ENCODE data around the gene HMG20A. TPM values are rescaled to one million over a fixed set of nuclear protein-coding genes. Genes with fewer than 3 reads are reported as not detected.
A peak's percentile ranks its signal among the peaks of the same experiment; 100 is the strongest.

The HMG20A gene
- total RNA-seq, 4 donors from 2014 or later, result 20.7 to 42.2 (median 31.2) TPM

- Histone ChIP-seq H3K27me3 (no peaks in the 10 kb centered on the region), H3K9me3 (no peaks in the 10 kb centered on the region), H3K36me3 (no peaks in the 10 kb centered on the region), H3K4me1 (peaks cover 40 to 72% (median 65%) of the 10 kb centered on the region in 4 donors), H3K4me3 (peak overlapping the region; percentile 85 to 94 (median 92)), H3K27ac (replicated peaks in 1 of 4) (peak overlapping the region; percentile 87 to 90 (median 90))
- DNase-seq (ENCODE audit: extremely low spot score), result no peak
- WGBS, result under 1% methylated on average over 33 of the region's 72 CpGs
- intact Hi-C loops (cut with DNase I), result loop anchor here (2.0 kb wide), 1 partner anchor 78 kb away; no protein-coding TSS in a partner anchor
- TF ChIP-seq CTCF (IDR thresholded peaks at IDR 0.05), result peak in 2 of 3 experiments; percentile 31 to 41
- no peak for TF ChIP-seq EP300 (IDR thresholded peaks at IDR 0.05)
Measured at GRCh38 chr15:77418966-77419835, 1.5 kb upstream of the HMG20A start.

- peak; percentile 99 for DNase-seq (ENCODE audit: extremely low spot score)
- H3K4me3 ChIP-seq, result peak within 1 kb of the TSS; percentile 85 to 94 (median 92)
- no peaks in the 10 kb centered on the region for H3K27me3 ChIP-seq
- intact Hi-C loops (cut with DNase I), result loop anchor here (2.0 kb wide), 1 partner anchor 77 kb away; no protein-coding TSS in a partner anchor
- H3K9me3 ChIP-seq, result no peaks in the 10 kb centered on the region
- WGBS, result 0% methylated on average over 13 of the region's 92 CpGs
- peaks cover 40 to 79% (median 73%) of the 10 kb centered on the region in 4 donors for H3K4me1 ChIP-seq
- no peaks in the 10 kb centered on the region for H3K36me3 ChIP-seq
- peak; percentile 77 to 94 for TF ChIP-seq POLR2AphosphoS5 (IDR thresholded peaks at IDR 0.05)
- TF ChIP-seq CTCF (IDR thresholded peaks at IDR 0.05), result no peak
- TF ChIP-seq EP300 (IDR thresholded peaks at IDR 0.05), result no peak
- TF ChIP-seq POLR2A (IDR thresholded peaks at IDR 0.05; ENCODE audit: low read depth), result peak; percentile 80
- H3K27ac ChIP-seq (replicated peaks in 1 of 4), result peak within 1 kb of the TSS; percentile 87 to 90 (median 90)
Measured at GRCh38 chr15:77419836-77420609, 665 bp upstream of the HMG20A start, which contains the start of gene PEAK1. PEAK1 (minus strand) TSS chr15:77420104; CDS start chr15:77181926, 238,178 bp downstream.

GRCh38 chr15:77421370-77421700 is 647 bp downstream of the HMG20A start:
- Histone ChIP-seq H3K36me3 (no peaks in the 10 kb centered on the region), H3K4me1 (peaks cover 31 to 69% (median 63%) of the 10 kb centered on the region in 4 donors), H3K27me3 (no peaks in the 10 kb centered on the region), H3K4me3 (peak overlapping the region; percentile 85 to 94 (median 92)), H3K9me3 (no peaks in the 10 kb centered on the region), H3K27ac (replicated peaks in 1 of 4) (peak overlapping the region; percentile 87 to 90 (median 90))
- WGBS, result 0% methylated on average over 3 of the region's 3 CpGs
- DNase-seq (ENCODE audit: extremely low spot score), result no peak
- TF ChIP-seq POLR2AphosphoS5 (IDR thresholded peaks at IDR 0.05), result no peak
- no peak for TF ChIP-seq EP300 (IDR thresholded peaks at IDR 0.05)
- no peak for TF ChIP-seq POLR2A (IDR thresholded peaks at IDR 0.05; ENCODE audit: low read depth)
- intact Hi-C loops (cut with DNase I), result no loop called here

GRCh38 chr15:77425104-77425503 is 4.4 kb downstream of the HMG20A start:
- H3K27me3 ChIP-seq, result no peaks in the 10 kb centered on the region
- no peak for TF ChIP-seq POLR2AphosphoS5 (IDR thresholded peaks at IDR 0.05)
- WGBS, result 87% methylated on average over 3 of the region's 3 CpGs
- H3K9me3 ChIP-seq, result no peaks in the 10 kb centered on the region
- intact Hi-C loops (cut with DNase I), result no loop called here
- H3K27ac ChIP-seq (replicated peaks in 1 of 4), result no peak overlapping the region
- peaks cover 18 to 48% (median 41%) of the 10 kb centered on the region in 4 donors for H3K4me1 ChIP-seq
- H3K36me3 ChIP-seq, result no peaks in the 10 kb centered on the region
- no peak for DNase-seq (ENCODE audit: extremely low spot score)
- H3K4me3 ChIP-seq, result no peak overlapping the region

GRCh38 chr15:77426377-77426776 is 5.7 kb downstream of the HMG20A start:
- TF ChIP-seq POLR2A (IDR thresholded peaks at IDR 0.05; ENCODE audit: low read depth) (no peak), CTCF (IDR thresholded peaks at IDR 0.05) (no peak), POLR2AphosphoS5 (IDR thresholded peaks at IDR 0.05) (no peak)
- WGBS, result 97% methylated on average over 1 of the region's 1 CpG
- no peak overlapping the region for H3K4me3 ChIP-seq
- no peaks in the 10 kb centered on the region for H3K36me3 ChIP-seq
- no peaks in the 10 kb centered on the region for H3K9me3 ChIP-seq
- intact Hi-C loops (cut with DNase I), result no loop called here
- no peak overlapping the region for H3K27ac ChIP-seq (replicated peaks in 1 of 4)
- no peaks in the 10 kb centered on the region for H3K27me3 ChIP-seq
- no peak for DNase-seq (ENCODE audit: extremely low spot score)
- H3K4me1 ChIP-seq, result peaks cover 17 to 45% (median 38%) of the 10 kb centered on the region in 4 donors
